ENCODE results near the gene JMJD8. TPM values are rescaled to one million over a fixed set of nuclear protein-coding genes. Genes with fewer than 3 reads are reported as not detected.
A peak's percentile ranks its signal among the peaks of the same experiment; 100 is the strongest.

Gene JMJD8
- total and polyA plus RNA-seq, 9 of the 15 experiments (the other 6 are each of a cell fraction or from before 2014, with no cell fraction given) = 1.2 to 50.6 (median 29.3) TPM

DNA sequence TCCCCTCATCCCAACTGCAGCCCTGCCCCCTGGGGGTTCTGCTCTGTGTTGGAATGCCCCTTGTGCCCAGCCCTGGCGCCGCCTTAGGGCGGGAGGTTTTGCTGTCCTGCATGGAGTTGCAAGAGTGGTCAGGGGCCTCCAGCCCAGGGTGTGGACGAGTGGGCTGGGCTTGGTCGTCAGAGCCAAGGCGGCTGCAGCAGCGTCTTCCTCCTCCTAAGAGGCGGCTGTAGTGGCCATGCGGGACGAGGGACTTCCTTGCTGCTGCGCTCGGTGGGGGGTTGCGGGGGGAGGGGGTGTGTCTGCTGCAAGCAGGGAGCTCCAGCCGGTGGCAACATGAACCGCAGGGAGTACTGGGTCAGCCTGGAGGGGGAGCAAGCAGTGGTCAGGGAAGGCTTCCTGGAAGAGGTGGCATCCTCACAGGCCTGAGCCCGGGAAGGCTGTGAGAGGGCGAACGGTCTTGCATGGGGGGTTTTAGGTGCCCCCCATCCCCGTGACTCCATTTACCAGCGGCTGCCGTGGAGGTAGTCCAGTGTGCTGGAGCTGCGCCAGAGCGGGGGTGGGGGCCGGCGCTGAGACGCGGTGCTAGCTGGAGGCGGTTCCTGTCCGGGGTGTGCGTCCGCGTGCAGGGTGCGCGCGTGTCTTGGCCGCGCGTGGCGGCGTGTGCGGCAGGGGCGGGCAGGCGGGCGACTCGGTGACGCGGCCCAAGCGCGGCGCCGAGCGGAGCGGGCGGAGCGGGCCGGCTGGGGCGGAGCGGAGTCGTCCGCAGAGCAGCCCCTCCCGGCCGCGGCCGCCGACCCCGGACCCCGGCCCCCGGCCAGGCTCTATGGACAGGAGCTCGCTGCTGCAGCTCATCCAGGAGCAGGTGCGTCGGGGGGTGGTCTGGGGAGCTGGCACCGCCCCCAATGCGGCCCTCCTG lies 8.9 kb downstream of the JMJD8 start, which contains the start of gene RHBDL1 (continued):
- TF ChIP-seq JUND (IDR thresholded peaks at IDR 0.05; ENCODE audit: borderline replicate concordance, low read depth, low read length) (no peak), JUND (tag; IDR thresholded peaks at IDR 0.05; ENCODE audit: borderline replicate concordance, low read depth, low read length) (no peak; the same call in 2 of the 3 replicates), NCOR1 (IDR thresholded peaks at IDR 0.05) (peak; percentile 53), RFX5 (IDR thresholded peaks at IDR 0.05; ENCODE audit: low read depth, low read length) (no peak), HMG20B (CRISPR knock-in tag; IDR thresholded peaks at IDR 0.05) (no peak), SMAD1 (IDR thresholded peaks at IDR 0.05; ENCODE audit: low read depth, low read length, partially characterized antibody) (no peak), CBFA2T3 (IDR thresholded peaks at IDR 0.05) (no peak), ZNF77 (CRISPR knock-in tag; IDR thresholded peaks at IDR 0.05) (no peak), PRMT5 (CRISPR knock-in tag; IDR thresholded peaks at IDR 0.05) (no peak), NFIX (CRISPR knock-in tag; IDR thresholded peaks at IDR 0.05; ENCODE audit: low read depth) (no peak), MAFG (tag; conservative IDR thresholded peaks at IDR 0.05) (no peak), ZNF561 (CRISPR knock-in tag; conservative IDR thresholded peaks at IDR 0.05) (no peak), FOXJ3 (CRISPR knock-in tag; IDR thresholded peaks at IDR 0.05) (no peak), ZNF121 (CRISPR knock-in tag; conservative IDR thresholded peaks at IDR 0.05) (no peak), TARDBP (IDR thresholded peaks at IDR 0.05) (peak; percentile 66; the same call in 1 of the 2 replicates)
- TF ChIP-seq, protein P1, sequence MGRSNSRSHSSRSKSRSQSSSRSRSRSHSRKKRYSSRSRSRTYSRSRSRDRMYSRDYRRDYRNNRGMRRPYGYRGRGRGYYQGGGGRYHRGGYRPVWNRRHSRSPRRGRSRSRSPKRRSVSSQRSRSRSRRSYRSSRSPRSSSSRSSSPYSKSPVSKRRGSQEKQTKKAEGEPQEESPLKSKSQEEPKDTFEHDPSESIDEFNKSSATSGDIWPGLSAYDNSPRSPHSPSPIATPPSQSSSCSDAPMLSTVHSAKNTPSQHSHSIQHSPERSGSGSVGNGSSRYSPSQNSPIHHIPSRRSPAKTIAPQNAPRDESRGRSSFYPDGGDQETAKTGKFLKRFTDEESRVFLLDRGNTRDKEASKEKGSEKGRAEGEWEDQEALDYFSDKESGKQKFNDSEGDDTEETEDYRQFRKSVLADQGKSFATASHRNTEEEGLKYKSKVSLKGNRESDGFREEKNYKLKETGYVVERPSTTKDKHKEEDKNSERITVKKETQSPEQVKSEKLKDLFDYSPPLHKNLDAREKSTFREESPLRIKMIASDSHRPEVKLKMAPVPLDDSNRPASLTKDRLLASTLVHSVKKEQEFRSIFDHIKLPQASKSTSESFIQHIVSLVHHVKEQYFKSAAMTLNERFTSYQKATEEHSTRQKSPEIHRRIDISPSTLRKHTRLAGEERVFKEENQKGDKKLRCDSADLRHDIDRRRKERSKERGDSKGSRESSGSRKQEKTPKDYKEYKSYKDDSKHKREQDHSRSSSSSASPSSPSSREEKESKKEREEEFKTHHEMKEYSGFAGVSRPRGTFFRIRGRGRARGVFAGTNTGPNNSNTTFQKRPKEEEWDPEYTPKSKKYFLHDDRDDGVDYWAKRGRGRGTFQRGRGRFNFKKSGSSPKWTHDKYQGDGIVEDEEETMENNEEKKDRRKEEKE (IDR thresholded peaks at IDR 0.05; ENCODE audit: borderline replicate concordance in 1 of 2, control insufficient read depth in 1 of 2, low read depth in 2 of 2, low read length in 1 of 2) = no peak; a peak in 1 of 4 replicates
- TF ChIP-seq, protein P2, sequence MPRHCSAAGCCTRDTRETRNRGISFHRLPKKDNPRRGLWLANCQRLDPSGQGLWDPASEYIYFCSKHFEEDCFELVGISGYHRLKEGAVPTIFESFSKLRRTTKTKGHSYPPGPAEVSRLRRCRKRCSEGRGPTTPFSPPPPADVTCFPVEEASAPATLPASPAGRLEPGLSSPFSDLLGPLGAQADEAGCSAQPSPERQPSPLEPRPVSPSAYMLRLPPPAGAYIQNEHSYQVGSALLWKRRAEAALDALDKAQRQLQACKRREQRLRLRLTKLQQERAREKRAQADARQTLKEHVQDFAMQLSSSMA (CRISPR knock-in tag; IDR thresholded peaks at IDR 0.05) = peak; percentile 44; the same call in 1 of the 2 replicates
- TF ChIP-seq, protein P3, sequence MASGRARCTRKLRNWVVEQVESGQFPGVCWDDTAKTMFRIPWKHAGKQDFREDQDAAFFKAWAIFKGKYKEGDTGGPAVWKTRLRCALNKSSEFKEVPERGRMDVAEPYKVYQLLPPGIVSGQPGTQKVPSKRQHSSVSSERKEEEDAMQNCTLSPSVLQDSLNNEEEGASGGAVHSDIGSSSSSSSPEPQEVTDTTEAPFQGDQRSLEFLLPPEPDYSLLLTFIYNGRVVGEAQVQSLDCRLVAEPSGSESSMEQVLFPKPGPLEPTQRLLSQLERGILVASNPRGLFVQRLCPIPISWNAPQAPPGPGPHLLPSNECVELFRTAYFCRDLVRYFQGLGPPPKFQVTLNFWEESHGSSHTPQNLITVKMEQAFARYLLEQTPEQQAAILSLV (tag; IDR thresholded peaks at IDR 0.05) = no peak
- TF ChIP-seq, protein P4, sequence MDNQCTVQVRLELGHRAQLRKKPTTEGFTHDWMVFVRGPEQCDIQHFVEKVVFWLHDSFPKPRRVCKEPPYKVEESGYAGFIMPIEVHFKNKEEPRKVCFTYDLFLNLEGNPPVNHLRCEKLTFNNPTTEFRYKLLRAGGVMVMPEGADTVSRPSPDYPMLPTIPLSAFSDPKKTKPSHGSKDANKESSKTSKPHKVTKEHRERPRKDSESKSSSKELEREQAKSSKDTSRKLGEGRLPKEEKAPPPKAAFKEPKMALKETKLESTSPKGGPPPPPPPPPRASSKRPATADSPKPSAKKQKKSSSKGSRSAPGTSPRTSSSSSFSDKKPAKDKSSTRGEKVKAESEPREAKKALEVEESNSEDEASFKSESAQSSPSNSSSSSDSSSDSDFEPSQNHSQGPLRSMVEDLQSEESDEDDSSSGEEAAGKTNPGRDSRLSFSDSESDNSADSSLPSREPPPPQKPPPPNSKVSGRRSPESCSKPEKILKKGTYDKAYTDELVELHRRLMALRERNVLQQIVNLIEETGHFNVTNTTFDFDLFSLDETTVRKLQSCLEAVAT (IDR thresholded peaks at IDR 0.05) = peak in 1 of 2 experiments; percentile 32; a peak in 1 of 4 replicates

Data from K562 (cell line).